Right lobe of liver (tissue), 4 donors: Measurements from ENCODE around the gene ADARB2.

Source experiments
- CTCF ChIP-seq, 4 donors: fragments of 200-600 bp in 3 of 4; fragments of 450-650 bp in 1 of 4; IDR thresholded peaks; one replicate each; pipeline versions ENCODE4 v1.5.1 to v1.8.0; 2016 to 2022; ENCODE audit warnings: antibody characterized with exemption in 4 of 4, mild to moderate bottlenecking in 2 of 4
- POLR2A ChIP-seq: fragments of 450-650 bp; IDR thresholded peaks from one replicate; pipeline ENCODE4 v1.6.1; 2017; ENCODE audit warnings: antibody characterized with exemption, mild to moderate bottlenecking
- donor health status: DM: no; HTN: no; CAD: no.
- donor health status: DM: no; HTN: no; CAD: no.
- donor health status: DM: no; HTN: yes; CAD: no.

GRCh38 chr10:1517684-1518083, 219.6 kb downstream of the ADARB2 start:
- TF ChIP-seq CTCF (IDR thresholded peaks at IDR 0.05) (no peak), POLR2A (no peak)
